Measurements from ENCODE around the gene CELF3. TPM values are rescaled to one million over a fixed set of nuclear protein-coding genes. Genes with fewer than 3 reads are reported as not detected.

The CELF3 gene
- total and polyA plus RNA-seq, 2 of the 4 experiments (the other 2 are of a cell fraction): not detected

DNA sequence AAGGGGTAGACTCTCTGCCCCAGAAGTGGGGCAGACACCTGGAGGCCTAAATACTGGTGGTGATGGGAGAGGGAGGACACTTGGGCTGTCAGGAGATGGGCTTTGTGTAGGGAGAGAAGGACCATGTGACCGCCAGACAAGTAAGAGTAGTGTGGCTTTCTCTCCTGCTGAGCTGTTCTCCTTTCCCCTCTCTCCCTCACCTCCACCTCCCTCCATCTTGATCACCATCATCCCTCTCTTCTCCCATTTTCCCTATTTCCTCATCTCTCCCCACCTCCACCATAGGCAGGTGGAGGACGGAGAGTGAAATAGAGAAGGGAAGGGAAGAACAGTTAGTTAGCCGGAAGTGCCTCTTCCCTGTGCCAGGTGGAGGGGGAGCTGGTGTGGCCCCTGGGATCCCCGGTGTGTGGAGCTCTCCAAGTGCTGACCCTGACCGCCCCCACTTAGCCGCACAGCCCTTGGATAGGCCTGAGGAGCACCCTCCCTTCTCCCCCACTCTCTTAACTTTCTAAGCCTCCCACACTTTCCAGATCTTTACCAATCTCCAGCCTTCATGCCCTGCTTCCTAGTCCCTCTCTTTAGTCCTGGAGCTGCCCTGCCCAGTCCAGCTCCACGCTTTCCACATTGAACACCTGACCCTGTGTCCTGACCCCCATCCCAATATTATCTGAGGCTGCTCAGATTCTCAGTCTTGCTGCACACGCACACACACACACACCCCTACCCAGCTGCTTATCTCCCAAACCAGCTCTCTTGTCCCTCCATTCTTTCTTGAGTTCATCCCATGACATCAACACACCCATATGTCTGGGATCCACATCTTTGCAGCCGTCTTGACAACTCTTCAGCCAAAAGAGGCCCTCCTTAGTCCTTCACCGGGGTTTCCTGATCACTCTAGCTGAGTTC is 1.5 kb downstream of the CELF3 start (continued):
- no peak for TF ChIP-seq RAD21 (IDR thresholded peaks at IDR 0.05; ENCODE audit: low read length)

DNA sequence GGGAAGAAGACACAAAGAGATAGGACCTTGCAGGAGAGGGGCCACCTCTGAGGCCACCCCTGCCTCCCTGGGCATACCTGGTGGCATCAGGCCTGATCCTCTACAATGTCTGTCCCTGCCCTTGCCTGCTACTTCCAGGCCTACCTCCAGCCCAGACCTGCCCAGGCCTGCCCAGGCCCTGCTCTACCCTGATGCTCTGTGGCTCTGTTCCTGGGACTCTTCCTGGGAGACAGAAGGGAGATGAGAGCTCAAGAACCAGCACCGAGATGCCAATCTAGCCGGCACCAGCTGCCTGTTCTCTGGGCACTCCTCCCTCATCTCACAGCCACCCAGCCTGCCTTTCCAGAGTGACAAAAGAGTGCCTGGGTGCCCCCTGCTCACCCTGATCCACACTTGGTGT is 2.7 kb downstream of the CELF3 start:
- no CpG with 5 or more reads among the region's 2 CpGs for WGBS, 2 experiments (ENCODE audit: extremely low coverage in 2 of 2, insufficient read length in 1 of 2)
- ChIA-PET CTCF (no interaction called here), POLR2A (ENCODE audit: unreplicated experiment) (no interaction called here)
- TF ChIP-seq RAD21 (IDR thresholded peaks at IDR 0.05; ENCODE audit: low read length) (no peak), CEBPB (IDR thresholded peaks at IDR 0.05; ENCODE audit: low read depth, low read length) (no peak), MXI1 (IDR thresholded peaks at IDR 0.05; ENCODE audit: borderline replicate concordance, low read depth, low read length) (no peak), RFX5 (IDR thresholded peaks at IDR 0.05; ENCODE audit: low read depth, low read length) (no peak), USF2 (IDR thresholded peaks at IDR 0.05; ENCODE audit: low read depth, low read length) (no peak), FOS (IDR thresholded peaks at IDR 0.05; ENCODE audit: low read depth, low read length) (no peak), MAZ (IDR thresholded peaks at IDR 0.05; ENCODE audit: borderline replicate concordance, low read depth, low read length) (no peak), SMC3 (IDR thresholded peaks at IDR 0.05; ENCODE audit: low read depth, low read length) (no peak), MAFK (IDR thresholded peaks at IDR 0.05; ENCODE audit: low read depth, low read length) (no peak), NFE2L2 (IDR thresholded peaks at IDR 0.05; ENCODE audit: low read depth, low read length) (no peak), CHD1 (IDR thresholded peaks at IDR 0.05; ENCODE audit: low read depth, low read length) (no peak)
- TF ChIP-seq, protein P1, sequence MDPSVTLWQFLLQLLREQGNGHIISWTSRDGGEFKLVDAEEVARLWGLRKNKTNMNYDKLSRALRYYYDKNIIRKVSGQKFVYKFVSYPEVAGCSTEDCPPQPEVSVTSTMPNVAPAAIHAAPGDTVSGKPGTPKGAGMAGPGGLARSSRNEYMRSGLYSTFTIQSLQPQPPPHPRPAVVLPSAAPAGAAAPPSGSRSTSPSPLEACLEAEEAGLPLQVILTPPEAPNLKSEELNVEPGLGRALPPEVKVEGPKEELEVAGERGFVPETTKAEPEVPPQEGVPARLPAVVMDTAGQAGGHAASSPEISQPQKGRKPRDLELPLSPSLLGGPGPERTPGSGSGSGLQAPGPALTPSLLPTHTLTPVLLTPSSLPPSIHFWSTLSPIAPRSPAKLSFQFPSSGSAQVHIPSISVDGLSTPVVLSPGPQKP (IDR thresholded peaks at IDR 0.05; ENCODE audit: borderline replicate concordance, low read depth, low read length): no peak

More for the DNA sequence above, 2.7 kb downstream of the CELF3 start:
- Histone ChIP-seq H3K18ac (ENCODE audit: low read depth, low read length) (no peak overlapping the region), H3K9me3 (ENCODE audit: control insufficient read depth, insufficient read depth, low read length) (no peaks in the 10 kb centered on the region), H3K4me1 (ENCODE audit: control insufficient read depth, insufficient read depth, low read length) (no peaks in the 10 kb centered on the region), H2AK9ac (replicated peaks; ENCODE audit: low read depth, low read length, poor library complexity) (no peak overlapping the region), H4K91ac (ENCODE audit: insufficient read depth, low read depth, low read length) (no peak overlapping the region), H3K27ac (ENCODE audit: insufficient read depth, low read length) (no peak overlapping the region), H3K4me2 (ENCODE audit: low read depth, low read length) (no peak overlapping the region), H3K9me1 (ENCODE audit: insufficient read depth, low read length) (no peaks in the 10 kb centered on the region), H2BK15ac (ENCODE audit: low read depth, low read length) (no peak overlapping the region), H4K8ac (ENCODE audit: low read depth in 2 of 2, low read length in 2 of 2) (no peak overlapping the region), H2BK20ac (ENCODE audit: low read depth, low read length) (no peak overlapping the region), H2AFZ (replicated peaks; ENCODE audit: low read length, poor library complexity) (peak overlapping the region; percentile 32), H3K36me3 (ENCODE audit: control insufficient read depth, insufficient read depth, low read length) (no peaks in the 10 kb centered on the region), H4K20me1 (ENCODE audit: insufficient read depth, low read length) (no peaks in the 10 kb centered on the region; the same call in 1 of the 2 replicates), H4K5ac (ENCODE audit: low read depth, low read length) (no peak overlapping the region), H2BK120ac (ENCODE audit: low read depth, low read length) (no peak overlapping the region), H3K79me1 (ENCODE audit: low read depth in 1 of 2, low read length in 2 of 2) (no peaks in the 10 kb centered on the region), H3K14ac (replicated peaks; ENCODE audit: low read depth, low read length) (no peak overlapping the region), H3K9ac (ENCODE audit: low read depth, low read length) (no peak overlapping the region), H3K4ac (ENCODE audit: low read depth, low read length) (no peak overlapping the region), H2BK5ac (ENCODE audit: low read depth, low read length, poor library complexity, severe bottlenecking) (no peak overlapping the region), H3K23ac (ENCODE audit: low read depth, low read length) (no peak overlapping the region), H3K27me3 (ENCODE audit: control insufficient read depth, insufficient read depth, low read length) (peaks cover 81% of the 10 kb centered on the region), H3K56ac (ENCODE audit: extremely low read depth, insufficient read depth, low read length) (no peak overlapping the region), H2AK5ac (ENCODE audit: low read depth, low read length) (no peak overlapping the region), H3K4me3 (ENCODE audit: insufficient read depth, low read depth, low read length) (no peak overlapping the region)
- dilution Hi-C loops (cut with HindIII; ENCODE audit: low sequenced_read_pairs, unreplicated experiment) (no loop called here), in situ Hi-C loops (cut with MboI; ENCODE audit: low sequenced_read_pairs) (no loop called here), intact Hi-C loops (cut with micrococcal nuclease) (no loop called here)
- ATAC-seq (ENCODE audit: low read depth) (no peak), DNase-seq (no peak)
- no TSS peak for BruUV-seq (replicated peaks)
